Colonic mucosa (tissue), 4 donors: ENCODE measurements around the gene RGCC. TPM values are rescaled to one million over a fixed set of nuclear protein-coding genes. Genes with fewer than 3 reads are reported as not detected.

ENCODE experiments used
- DNase-seq: peaks from one replicate; pipeline ENCODE4 v3.0.0-alpha.2; 2020
- H3K27ac ChIP-seq: fragments of 200-600 bp; one replicate; pipeline ENCODE4 v1.8.0; 2021
- H3K27me3 ChIP-seq: fragments of 200-600 bp; one replicate; pipeline ENCODE4 v1.8.0; 2021
- H3K36me3 ChIP-seq: fragments of 200-600 bp; one replicate; pipeline ENCODE4 v1.8.0; 2021
- H3K4me1 ChIP-seq: fragments of 200-600 bp; one replicate; pipeline ENCODE4 v1.8.0; 2021; ENCODE audit warnings: mild to moderate bottlenecking
- H3K4me3 ChIP-seq: fragments of 200-600 bp; one replicate; pipeline ENCODE4 v1.8.0; 2021
- H3K9ac ChIP-seq, 2 donors: one replicate each; pipeline ENCODE4 v1.7.0; 2013; ENCODE audit warnings: control low read depth in 2 of 2, low read depth in 2 of 2, low read length in 2 of 2
- H3K9me3 ChIP-seq: fragments of 200-600 bp; one replicate; pipeline ENCODE4 v1.8.0; 2021
- CTCF ChIP-seq: fragments of 200-600 bp; IDR thresholded peaks from one replicate; pipeline ENCODE4 v1.8.0; 2022; ENCODE audit warnings: antibody characterized with exemption, mild to moderate bottlenecking
- intact Hi-C: fragments of 100-400 bp; cut with DNase I; formaldehyde crosslinking; loops from one replicate; pipeline ENCODE4 v1.14.1; 2022
- total RNA-seq, 2 donors: library from RNA; stranded (reverse); fragmentation: NEBNext Ultra II Directional in 1 of 2; extraction: Animal tissue kit (Norgen Biotek cat#: 25700) in 1 of 2; gene quantifications; one replicate each; pipeline ENCODE4 v1.2.1, GENCODE V29; 2021
- donor health status: healthy.
- donor health status: DM: no; HTN: no; CAD: no.
- donor health status: DM: no; HTN: no; CAD: no.

Gene RGCC
- total RNA-seq, 2 donors from 2014 or later = 5.6 to 10.4 TPM

- intact Hi-C loops = no loop called here
- DNase-seq = no peak
These were observed 1.5 kb upstream of the RGCC start for GRCh38 chr13:41455725-41456419.

DNA sequence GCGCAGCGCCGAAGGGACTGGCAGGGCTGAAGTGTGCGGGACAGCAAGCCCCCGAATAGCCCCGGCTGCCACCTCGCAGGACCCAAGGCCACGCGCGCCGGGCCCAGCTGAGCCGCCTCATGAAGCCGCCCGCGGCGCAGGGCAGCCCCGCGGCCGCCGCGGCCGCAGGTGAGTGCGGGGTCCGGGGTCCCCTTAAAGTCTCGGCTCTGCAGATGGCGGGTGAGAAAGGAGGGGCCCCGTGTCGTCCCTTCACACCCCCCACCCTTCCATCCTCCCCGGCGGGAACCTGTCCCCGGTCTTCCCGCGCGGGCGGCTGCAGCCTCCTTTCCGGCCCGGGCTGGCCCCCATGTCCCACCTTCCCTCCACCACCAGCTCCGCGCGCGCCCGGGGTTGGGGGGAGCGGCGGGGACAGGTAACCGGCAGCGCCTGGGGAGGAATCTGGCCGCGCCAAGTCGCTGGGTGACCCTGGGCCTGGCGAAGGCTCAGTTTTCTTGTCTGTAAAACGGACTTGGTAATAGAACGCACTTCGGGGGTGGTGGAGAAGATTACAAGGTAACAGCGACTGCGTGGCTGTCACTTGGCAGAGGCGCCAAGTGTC is 338 bp downstream of the RGCC start:
- DNase-seq = peak; percentile 24
- Histone ChIP-seq H3K4me1 (no peaks in the 10 kb centered on the region), H3K4me3 (peak overlapping the region; percentile 48), H3K9ac (peak overlapping the region; percentile 48), H3K27ac (no peak overlapping the region), H3K27me3 (peaks cover 23% of the 10 kb centered on the region), H3K36me3 (no peaks in the 10 kb centered on the region), H3K9me3 (no peaks in the 10 kb centered on the region)
- intact Hi-C loops = no loop called here
- TF ChIP-seq CTCF = no peak

More at GRCh38 chr13:41455725-41456419, 1.5 kb upstream of the RGCC start:
- no peak overlapping the region for H3K27ac ChIP-seq
- peaks cover 23% of the 10 kb centered on the region for H3K27me3 ChIP-seq
- no peak for TF ChIP-seq CTCF
- H3K4me1 ChIP-seq = no peaks in the 10 kb centered on the region
- H3K9ac ChIP-seq = no peak overlapping the region
- H3K4me3 ChIP-seq = no peak overlapping the region
- no peaks in the 10 kb centered on the region for H3K9me3 ChIP-seq
- H3K36me3 ChIP-seq = no peaks in the 10 kb centered on the region

DNA sequence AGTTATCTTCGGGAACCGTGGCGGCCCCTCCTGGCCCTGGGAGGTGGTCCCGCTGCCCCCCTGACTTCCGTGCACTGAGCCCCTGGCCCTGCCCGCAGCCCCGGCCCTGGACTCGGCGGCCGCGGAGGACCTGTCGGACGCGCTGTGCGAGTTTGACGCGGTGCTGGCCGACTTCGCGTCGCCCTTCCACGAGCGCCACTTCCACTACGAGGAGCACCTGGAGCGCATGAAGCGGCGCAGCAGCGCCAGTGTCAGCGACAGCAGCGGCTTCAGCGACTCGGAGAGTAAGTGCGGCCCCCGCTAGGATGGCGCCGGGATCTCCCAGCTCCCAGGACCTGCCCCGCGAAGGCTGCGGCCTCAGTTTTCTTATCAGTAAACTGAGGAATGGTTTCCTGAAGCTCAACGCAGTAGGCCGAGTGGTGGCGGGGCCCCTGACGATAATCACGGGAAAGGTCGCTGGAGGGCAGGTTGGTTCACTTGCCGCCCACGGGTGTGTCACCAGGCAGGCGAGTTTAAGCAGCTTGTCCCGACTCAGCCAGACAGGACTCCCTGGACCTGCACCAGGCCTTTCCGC is 924 bp downstream of the RGCC start:
- intact Hi-C loops = no loop called here
- Histone ChIP-seq H3K4me3 (peak overlapping the region; percentile 48), H3K27ac (no peak overlapping the region), H3K9ac (peak overlapping the region; percentile 48), H3K27me3 (peaks cover 23% of the 10 kb centered on the region), H3K36me3 (no peaks in the 10 kb centered on the region), H3K9me3 (no peaks in the 10 kb centered on the region), H3K4me1 (no peaks in the 10 kb centered on the region)
- no peak for TF ChIP-seq CTCF
- peak; percentile 32 for DNase-seq

DNA sequence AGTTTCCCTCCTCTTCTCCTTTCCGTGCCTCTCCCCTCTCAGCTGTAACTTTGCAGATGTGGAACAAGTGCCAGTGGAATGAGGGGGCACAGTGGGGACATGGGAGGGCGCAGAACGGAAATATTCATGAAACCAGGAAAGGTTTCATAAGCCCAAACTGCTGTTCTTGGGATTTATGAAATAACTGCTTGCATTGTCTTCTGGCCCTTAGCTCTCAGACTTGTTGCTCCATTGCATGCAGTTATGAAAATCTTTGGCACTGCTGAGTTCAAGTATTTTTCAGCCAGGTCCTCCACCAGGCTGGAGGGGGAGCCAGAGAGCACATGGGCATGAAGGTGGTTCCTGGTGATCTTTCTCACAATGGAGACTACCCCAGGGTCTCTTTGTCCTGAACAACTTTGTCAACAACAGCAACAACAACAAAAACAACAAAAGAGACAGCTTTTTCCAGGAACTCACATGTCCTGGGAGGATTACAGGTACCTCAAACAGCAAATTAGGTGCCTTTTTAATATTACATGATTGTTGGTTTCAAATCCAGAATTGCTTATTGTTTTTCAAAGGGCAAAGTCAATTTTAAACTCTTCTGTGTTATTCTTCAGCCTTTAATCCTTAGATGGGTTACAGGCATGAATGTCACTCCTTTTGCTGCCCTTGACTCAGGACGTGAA is 1.5 kb downstream of the RGCC start:
- peaks cover 23% of the 10 kb centered on the region for H3K27me3 ChIP-seq
- no peak overlapping the region for H3K27ac ChIP-seq
- H3K9me3 ChIP-seq = no peaks in the 10 kb centered on the region
- H3K9ac ChIP-seq = peak overlapping the region; percentile 48
- H3K4me1 ChIP-seq = no peaks in the 10 kb centered on the region
- DNase-seq = peak; percentile 57
- no peaks in the 10 kb centered on the region for H3K36me3 ChIP-seq
- intact Hi-C loops = no loop called here
- TF ChIP-seq CTCF = peak; percentile 67
- peak overlapping the region; percentile 48 for H3K4me3 ChIP-seq

DNA sequence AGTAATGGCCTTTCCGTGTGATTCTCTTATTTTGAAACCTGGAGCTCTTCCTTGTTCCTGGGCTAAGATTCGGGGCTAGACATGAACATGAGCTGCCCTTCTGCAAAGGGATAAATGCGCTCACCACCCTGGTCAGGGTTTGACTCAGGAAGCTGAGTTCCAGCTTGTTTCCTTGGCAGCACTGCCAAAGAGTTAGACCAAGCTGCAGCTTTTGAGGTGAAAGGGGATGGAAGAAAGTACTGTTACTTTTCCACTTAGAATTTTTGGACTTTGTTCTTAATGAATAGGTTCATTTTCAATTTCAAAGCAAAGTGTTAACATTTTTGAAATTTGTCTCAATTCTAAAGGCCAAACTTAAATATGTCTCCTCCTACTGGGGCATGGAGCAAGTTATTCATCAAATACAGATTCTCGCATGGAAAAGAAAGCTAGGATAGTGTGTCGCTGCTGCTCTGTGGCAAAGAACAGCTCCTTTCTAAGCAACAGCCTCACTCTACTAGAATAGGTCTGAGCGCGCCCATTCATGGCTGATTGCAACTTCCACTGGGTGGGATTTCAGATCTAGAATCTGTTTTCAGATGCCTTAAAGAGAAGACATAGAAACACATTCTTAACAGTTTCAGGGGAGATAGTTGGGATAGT is 2.2 kb downstream of the RGCC start:
- H3K9ac ChIP-seq = no peak overlapping the region
- no peaks in the 10 kb centered on the region for H3K4me1 ChIP-seq
- intact Hi-C loops = loop anchor here (10.0 kb wide), 1 partner anchor 185 kb away; no protein-coding TSS in a partner anchor
- H3K27ac ChIP-seq = no peak overlapping the region
- peaks cover 23% of the 10 kb centered on the region for H3K27me3 ChIP-seq
- no peaks in the 10 kb centered on the region for H3K36me3 ChIP-seq
- no peak overlapping the region for H3K4me3 ChIP-seq
- H3K9me3 ChIP-seq = no peaks in the 10 kb centered on the region
- no peak for DNase-seq
- TF ChIP-seq CTCF = no peak
